DMS 273 (cell line): Measurements from ENCODE around the gene MUCL3.
"Not testable (repeated sequence)": the region's sequence is repeated elsewhere in the genome, so short reads cannot be mapped to it uniquely, and the experiment has no call there.

Source experiments
- DNase-seq: peaks from one replicate; lab custom pipeline; 2025; ENCODE audit not compliant: unreplicated experiment; lab: John Stamatoyannopoulos, UW

MUCL3 gene

GRCh38 chr6:30937265-30937664 lies 3.5 kb upstream of the MUCL3 start:
- DNase-seq: no peak

GRCh38 chr6:30938730-30939129 lies 2.0 kb upstream of the MUCL3 start:
- no peak for DNase-seq

GRCh38 chr6:30939473-30939872 lies 1.3 kb upstream of the MUCL3 start:
- DNase-seq: peak; percentile 14

- peak; percentile 70 for DNase-seq
These were observed 1.7 kb downstream of the MUCL3 start for GRCh38 chr6:30942338-30943060.

GRCh38 chr6:30944051-30944450 lies 3.3 kb downstream of the MUCL3 start:
- no peak for DNase-seq

GRCh38 chr6:30945281-30945680 lies 4.5 kb downstream of the MUCL3 start:
- no peak for DNase-seq

- DNase-seq: no peak
These were observed 6.5 kb downstream of the MUCL3 start for GRCh38 chr6:30947231-30947630.

GRCh38 chr6:30948811-30949210 lies 8.0 kb downstream of the MUCL3 start:
- no peak for DNase-seq

GRCh38 chr6:30951907-30952469 lies 11.2 kb downstream of the MUCL3 start:
- DNase-seq: no peak

GRCh38 chr6:30954631-30955366 lies 14.0 kb downstream of the MUCL3 start:
- no peak for DNase-seq

- peak; percentile 77 for DNase-seq
These were observed 14.7 kb downstream of the MUCL3 start for GRCh38 chr6:30955367-30956042.

- no peak for DNase-seq
These were observed 16.9 kb downstream of the MUCL3 start for GRCh38 chr6:30957716-30958115.

GRCh38 chr6:30960907-30961673 lies 20.3 kb downstream of the MUCL3 start:
- no peak for DNase-seq

- DNase-seq: no peak
These were observed 21.9 kb downstream of the MUCL3 start for GRCh38 chr6:30962716-30963115.

GRCh38 chr6:30963641-30964040 lies 22.9 kb downstream of the MUCL3 start:
- DNase-seq: no peak

GRCh38 chr6:30964075-30964474 lies 23.3 kb downstream of the MUCL3 start:
- DNase-seq: no peak

- no peak for DNase-seq
These were observed 24.4 kb downstream of the MUCL3 start for GRCh38 chr6:30965140-30965601.

- no peak for DNase-seq
These were observed 25.4 kb downstream of the MUCL3 start for GRCh38 chr6:30966154-30966553.

GRCh38 chr6:30969171-30969570 lies 28.4 kb downstream of the MUCL3 start:
- not testable (repeated sequence) for DNase-seq

- DNase-seq: no peak
These were observed 30.2 kb downstream of the MUCL3 start for GRCh38 chr6:30970946-30971345.

GRCh38 chr6:30972816-30973215 lies 32.0 kb downstream of the MUCL3 start:
- DNase-seq: no peak
